Lower leg skin (tissue), 3 donors: Measurements from ENCODE around the gene ANKRD13A.

Experiments
- POLR2A ChIP-seq, 2 donors: fragments of 450-650 bp; IDR thresholded peaks; one replicate each; pipeline ENCODE4 v1.6.1; 2016 to 2017; ENCODE audit warnings: antibody characterized with exemption in 2 of 2, mild to moderate bottlenecking in 1 of 2, moderate library complexity in 1 of 2
- TF ChIP-seq, protein P1 (sequence below), 3 donors: fragments of 450-650 bp; IDR thresholded peaks; one replicate each; pipeline ENCODE4 v1.5.1; 2016; ENCODE audit warnings: antibody characterized with exemption in 3 of 3, mild to moderate bottlenecking in 3 of 3, moderate library complexity in 2 of 3

DNA sequence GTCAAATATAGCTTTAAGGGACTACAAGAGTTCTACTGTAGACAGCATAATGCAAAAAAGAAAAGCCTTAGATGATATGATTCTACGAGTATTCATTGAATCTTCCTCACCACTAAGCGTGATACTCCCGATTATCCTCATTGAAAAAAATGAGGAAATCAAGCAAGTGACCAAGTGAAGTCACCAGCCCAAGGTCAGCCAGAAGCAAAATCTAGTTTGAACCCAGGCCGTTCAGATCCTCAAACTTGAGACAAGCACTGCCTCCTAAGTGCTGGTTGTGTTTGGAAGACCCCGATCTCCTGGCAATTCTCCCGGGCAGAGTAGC, 3.9 kb upstream of the ANKRD13A start:
- TF ChIP-seq, protein P1, sequence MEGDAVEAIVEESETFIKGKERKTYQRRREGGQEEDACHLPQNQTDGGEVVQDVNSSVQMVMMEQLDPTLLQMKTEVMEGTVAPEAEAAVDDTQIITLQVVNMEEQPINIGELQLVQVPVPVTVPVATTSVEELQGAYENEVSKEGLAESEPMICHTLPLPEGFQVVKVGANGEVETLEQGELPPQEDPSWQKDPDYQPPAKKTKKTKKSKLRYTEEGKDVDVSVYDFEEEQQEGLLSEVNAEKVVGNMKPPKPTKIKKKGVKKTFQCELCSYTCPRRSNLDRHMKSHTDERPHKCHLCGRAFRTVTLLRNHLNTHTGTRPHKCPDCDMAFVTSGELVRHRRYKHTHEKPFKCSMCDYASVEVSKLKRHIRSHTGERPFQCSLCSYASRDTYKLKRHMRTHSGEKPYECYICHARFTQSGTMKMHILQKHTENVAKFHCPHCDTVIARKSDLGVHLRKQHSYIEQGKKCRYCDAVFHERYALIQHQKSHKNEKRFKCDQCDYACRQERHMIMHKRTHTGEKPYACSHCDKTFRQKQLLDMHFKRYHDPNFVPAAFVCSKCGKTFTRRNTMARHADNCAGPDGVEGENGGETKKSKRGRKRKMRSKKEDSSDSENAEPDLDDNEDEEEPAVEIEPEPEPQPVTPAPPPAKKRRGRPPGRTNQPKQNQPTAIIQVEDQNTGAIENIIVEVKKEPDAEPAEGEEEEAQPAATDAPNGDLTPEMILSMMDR (IDR thresholded peaks at IDR 0.05) = no peak
- no peak for TF ChIP-seq POLR2A (IDR thresholded peaks at IDR 0.05)
